IMR-90 (cell line): ENCODE data around the gene PRXL2B. TPM values are rescaled to one million over a fixed set of nuclear protein-coding genes. Genes with fewer than 3 reads are reported as not detected.

ENCODE experiments used
- ATAC-seq: fragments of 200-7000 bp; cut with Tn5 transposase; 2 replicates; pipeline ENCODE4 v1.9.1; 2020; ENCODE audit warnings: low read depth, mild to moderate bottlenecking, moderate library complexity
- BruUV-seq: library from RNA; stranded (reverse); fragments of 400-500 nt; replicated peaks from 2 replicates; lab custom pipeline; 2021; lab: Mats Ljungman, UMichigan
- CTCF ChIA-PET: fragments of 300-600 bp; formaldehyde crosslinking; extraction: SDS; loops from one replicate; lab custom pipeline; 2021; ENCODE audit warnings: antibody characterized with exemption; lab: Yijun Ruan, JAX
- POLR2A ChIA-PET: fragments of 300-600 bp; sonication (Branson Sonifier 250); formaldehyde crosslinking; loops from one replicate; lab custom pipeline; 2022; ENCODE audit warnings: antibody characterized with exemption; ENCODE audit not compliant: unreplicated experiment; lab: Charles Lee
- DNase-seq: peaks from one replicate; pipeline ENCODE4 v3.0.0; 2013
- H2AFZ ChIP-seq: replicated peaks from 2 replicates; pipeline ENCODE3; 2013; ENCODE audit warnings: low read length, mild to moderate bottlenecking; ENCODE audit not compliant: poor library complexity
- H2AK5ac ChIP-seq: 2 replicates; pipeline ENCODE4 v1.6.1; 2013; ENCODE audit warnings: low read depth, low read length, inconsistent platforms
- H2AK9ac ChIP-seq: replicated peaks from 2 replicates; pipeline ENCODE3; 2013; ENCODE audit warnings: mild to moderate bottlenecking, low read depth, low read length, moderate library complexity; ENCODE audit not compliant: poor library complexity
- H2BK120ac ChIP-seq: 2 replicates; pipeline ENCODE4 v1.6.1; 2013; ENCODE audit warnings: low read depth, low read length, inconsistent platforms
- H2BK15ac ChIP-seq: 3 replicates; pipeline ENCODE4 v1.6.1; 2013; ENCODE audit warnings: low read depth, low read length, inconsistent platforms
- H2BK20ac ChIP-seq: 2 replicates; pipeline ENCODE4 v1.6.1; 2013; ENCODE audit warnings: low read depth, mild to moderate bottlenecking, inconsistent platforms, low read length, moderate library complexity
- H2BK5ac ChIP-seq: 2 replicates; pipeline ENCODE4 v1.6.1; 2013; ENCODE audit warnings: mild to moderate bottlenecking, low read depth, low read length, inconsistent platforms; ENCODE audit not compliant: poor library complexity, severe bottlenecking
- H3K14ac ChIP-seq: replicated peaks from 2 replicates; pipeline ENCODE4 v1.6.1; 2013; ENCODE audit warnings: low read depth, low read length, inconsistent platforms
- H3K18ac ChIP-seq: 2 replicates; pipeline ENCODE4 v1.6.1; 2013; ENCODE audit warnings: low read depth, low read length, control low read depth
- H3K23ac ChIP-seq: 2 replicates; pipeline ENCODE4 v1.6.1; 2013; ENCODE audit warnings: low read depth, low read length, inconsistent platforms
- H3K27ac ChIP-seq: 2 replicates; pipeline ENCODE4 v1.5.1; 2013; ENCODE audit warnings: mild to moderate bottlenecking, control low read depth, low read length; ENCODE audit not compliant: insufficient read depth
- H3K27me3 ChIP-seq: 2 replicates; pipeline ENCODE4 v1.6.1; 2013; ENCODE audit warnings: low read length; ENCODE audit not compliant: control insufficient read depth, insufficient read depth
- H3K36me3 ChIP-seq: 2 replicates; pipeline ENCODE4 v1.6.1; 2013; ENCODE audit warnings: low read length, mixed read lengths; ENCODE audit not compliant: control insufficient read depth, insufficient read depth
- H3K4ac ChIP-seq: 2 replicates; pipeline ENCODE4 v1.6.1; 2013; ENCODE audit warnings: low read depth, low read length, inconsistent platforms
- H3K4me1 ChIP-seq: 2 replicates; pipeline ENCODE4 v1.6.1; 2013; ENCODE audit warnings: low read length, mixed read lengths; ENCODE audit not compliant: control insufficient read depth, insufficient read depth
- H3K4me2 ChIP-seq: 2 replicates; pipeline ENCODE4 v1.6.1; 2013; ENCODE audit warnings: low read depth, mild to moderate bottlenecking, control low read depth, low read length, moderate library complexity
- H3K4me3 ChIP-seq: 2 replicates; pipeline ENCODE4 v1.5.1; 2013; ENCODE audit warnings: low read depth, mild to moderate bottlenecking, control low read depth, low read length, moderate library complexity; ENCODE audit not compliant: insufficient read depth
- H3K56ac ChIP-seq: 2 replicates; pipeline ENCODE4 v1.6.1; 2013; ENCODE audit warnings: low read length, inconsistent platforms; ENCODE audit not compliant: insufficient read depth; ENCODE audit errors: extremely low read depth
- H3K79me1 ChIP-seq, 2 experiments: 2 replicates each; pipeline ENCODE4 v1.6.1; 2013; ENCODE audit warnings: low read length in 2 of 2, inconsistent platforms in 1 of 2, low read depth in 1 of 2
- H3K9ac ChIP-seq: 2 replicates; pipeline ENCODE4 v1.6.1; 2013; ENCODE audit warnings: low read depth, low read length, control low read depth
- H3K9me1 ChIP-seq: 2 replicates; pipeline ENCODE4 v1.6.1; 2013; ENCODE audit warnings: low read length, inconsistent platforms; ENCODE audit not compliant: insufficient read depth
- H3K9me3 ChIP-seq: 2 replicates; pipeline ENCODE4 v1.6.1; 2013; ENCODE audit warnings: low read length; ENCODE audit not compliant: control insufficient read depth, insufficient read depth
- H4K20me1 ChIP-seq: 2 replicates; pipeline ENCODE4 v1.6.1; 2013; ENCODE audit warnings: low read length, inconsistent platforms; ENCODE audit not compliant: insufficient read depth
- H4K5ac ChIP-seq: 2 replicates; pipeline ENCODE4 v1.6.1; 2013; ENCODE audit warnings: mild to moderate bottlenecking, low read depth, low read length, control low read depth
- H4K8ac ChIP-seq, 2 experiments: 2 replicates each; pipeline ENCODE4 v1.6.1; 2013; ENCODE audit warnings: low read depth in 2 of 2, low read length in 2 of 2, control low read depth in 1 of 2, inconsistent platforms in 1 of 2
- H4K91ac ChIP-seq: 2 replicates; pipeline ENCODE4 v1.6.1; 2013; ENCODE audit warnings: low read depth, low read length, inconsistent platforms; ENCODE audit not compliant: insufficient read depth
- CHD1 ChIP-seq: IDR thresholded peaks from 2 replicates; pipeline ENCODE4 v1.6.1; 2012; ENCODE audit warnings: low read depth, low read length, improper control_type of control experiment
- CTCF ChIP-seq: conservative IDR thresholded peaks from 2 replicates; pipeline ENCODE4 v1.5.1; 2012; ENCODE audit warnings: mild to moderate bottlenecking, low read depth, low read length, improper control_type of control experiment
- FOS ChIP-seq: fragments of 150-350 bp; IDR thresholded peaks from 2 replicates; pipeline ENCODE4 v1.6.1; 2016; ENCODE audit warnings: low read depth, low read length
- RFX5 ChIP-seq: IDR thresholded peaks from 2 replicates; pipeline ENCODE4 v1.8.0; 2012; ENCODE audit warnings: low read depth, mild to moderate bottlenecking, low read length, moderate library complexity
- WGBS, 2 experiments: methylation state at CpG; one replicate each; pipeline versions ENCODE4 v1.1.5 to v1.1.7; 2013; ENCODE audit warnings: missing lambda C conversion rate in 2 of 2; ENCODE audit not compliant: insufficient read length in 1 of 2; ENCODE audit errors: extremely low coverage in 2 of 2; 5-methylcytosine and 5-hydroxymethylcytosine counted together
- dilution Hi-C: fragments of 300-500 bp; cut with HindIII; formaldehyde crosslinking; loops from one replicate; pipeline ENCODE4 v1.14.3; 2018; ENCODE audit warnings: low sequenced_read_pairs; ENCODE audit not compliant: unreplicated experiment
- in situ Hi-C: fragments of 300-500 bp; cut with MboI; formaldehyde crosslinking; loops from 3 replicates; pipeline ENCODE4 v1.14.3; 2019; ENCODE audit warnings: low sequenced_read_pairs, inconsistent platforms, mixed read lengths
- intact Hi-C: fragments of 100-400 bp; cut with micrococcal nuclease; formaldehyde crosslinking; loops from 2 replicates; pipeline ENCODE4 v1.10.0; 2022
- polyA plus RNA-seq, 3 experiments: library from polyadenylated mRNA; depleted of rRNA; stranded (reverse); fragments of >200 nt; gene quantifications; 2 replicates each; pipeline ENCODE4 v1.2.3, GENCODE V29; 2012; ENCODE audit warnings: low replicate concordance in 1 of 3
- total RNA-seq: library from RNA; depleted of rRNA; stranded (reverse); fragments of >200 nt; gene quantifications from 2 replicates; pipeline ENCODE4 v1.2.3, GENCODE V29; 2012

Gene PRXL2B
- total and polyA plus RNA-seq, 2 of the 4 experiments (the other 2 are of a cell fraction) = 10.9 to 22.3 TPM

DNA sequence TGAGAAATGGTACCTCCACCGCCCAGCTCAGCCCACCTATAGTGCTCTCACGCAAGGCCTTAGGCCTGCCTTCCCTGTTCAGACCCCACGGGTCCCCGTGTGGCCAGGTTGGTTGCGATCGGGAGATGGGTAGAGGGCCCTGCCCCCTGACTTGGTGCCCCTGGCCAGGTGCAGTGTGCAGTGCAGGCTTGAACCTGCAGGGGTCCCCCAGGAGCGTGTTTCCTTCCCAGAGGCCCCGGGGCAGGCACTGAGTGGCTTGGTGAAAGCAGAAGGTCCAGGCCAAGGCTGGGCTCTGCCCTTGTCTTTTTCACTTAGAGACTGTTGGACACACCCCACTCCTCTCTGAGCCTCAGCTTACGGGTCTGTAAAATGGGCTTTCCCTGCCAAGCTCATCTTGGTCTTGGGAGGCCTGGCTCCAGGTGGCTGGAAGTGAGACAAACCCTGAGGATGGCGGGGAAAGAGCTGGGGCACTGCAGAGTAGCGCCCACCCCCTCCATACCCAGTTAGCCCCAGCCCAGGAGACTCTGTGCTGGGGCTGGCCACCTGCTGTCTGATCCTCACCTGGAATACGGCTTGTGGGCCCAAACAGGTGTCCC lies 47.2 kb upstream of the PRXL2B start:
- ChIA-PET CTCF (no interaction called here), POLR2A (no interaction called here)
- Histone ChIP-seq H3K9me1 (peaks cover 9% of the 10 kb centered on the region), H3K27ac (no peak overlapping the region), H3K23ac (no peak overlapping the region), H3K79me1 (no peaks in the 10 kb centered on the region), H3K4ac (no peak overlapping the region), H3K9me3 (no peaks in the 10 kb centered on the region), H3K36me3 (no peaks in the 10 kb centered on the region), H2AK9ac (no peak overlapping the region), H4K20me1 (no peaks in the 10 kb centered on the region), H3K27me3 (peaks cover 3% of the 10 kb centered on the region; the same call in 1 of the 2 replicates), H3K18ac (no peak overlapping the region), H3K4me3 (no peak overlapping the region), H3K4me2 (no peak overlapping the region), H4K5ac (no peak overlapping the region), H3K9ac (no peak overlapping the region), H2BK20ac (no peak overlapping the region), H2BK5ac (no peak overlapping the region), H2BK15ac (no peak overlapping the region), H3K56ac (no peak overlapping the region), H3K14ac (no peak overlapping the region), H4K91ac (no peak overlapping the region), H2BK120ac (no peak overlapping the region), H3K4me1 (peaks cover 11% of the 10 kb centered on the region), H2AFZ (peak overlapping the region; percentile 43), H2AK5ac (no peak overlapping the region; the same call in 1 of the 2 replicates), H4K8ac (no peak overlapping the region)
- no peak for TF ChIP-seq FOS
- no peak for TF ChIP-seq RFX5
- TF ChIP-seq CHD1 = no peak
- 0 out of 2 replicates have a peak, but pooled peaks have one; percentile 8 for TF ChIP-seq CTCF
- 63% methylated on average over 3 of the region's 12 CpGs; no CpG with 5 or more reads in 1 of the 2 experiments for WGBS, 2 experiments
- in situ Hi-C loops = loop anchor here (25.0 kb wide), 1 partner anchor 352 kb away; the partner anchor contains the start of gene FAAP20
- DNase-seq = no peak
- ATAC-seq = no peak
- intact Hi-C loops = no loop called here
- no TSS peak for BruUV-seq
- dilution Hi-C loops = no loop called here
